Measurements from ENCODE around the gene IP6K1.
A peak's percentile ranks its signal among the peaks of the same experiment; 100 is the strongest.
"Not testable (repeated sequence)": the region's sequence is repeated elsewhere in the genome, so short reads cannot be mapped to it uniquely, and the experiment has no call there.

Gene IP6K1
- total RNA-seq, result 71.9 to 108 reads per million in 2 experiments

GRCh38 chr3:49786357-49787181, at the start of gene IP6K1:
Gene IP6K1, minus strand, starts transcription at chr3:49786542. Its CDS starts 38,502 bp downstream, at chr3:49748040.
- peak; percentile 100 for DNase-seq (ENCODE audit: low read depth)

- DNase-seq (ENCODE audit: low read depth), result no peak
Measured at GRCh38 chr3:49831341-49831740, 45.0 kb upstream of the IP6K1 start.

- DNase-seq (ENCODE audit: low read depth), result no peak
Measured at GRCh38 chr3:49826016-49826415, 39.7 kb upstream of the IP6K1 start.

GRCh38 chr3:49823131-49823530, 36.8 kb upstream of the IP6K1 start:
- not testable (repeated sequence) for DNase-seq (ENCODE audit: low read depth)

- no peak for DNase-seq (ENCODE audit: low read depth)
Measured at GRCh38 chr3:49813497-49814174, 27.3 kb upstream of the IP6K1 start, which contains the start of gene UBA7. Gene UBA7, minus strand, starts transcription at chr3:49813953. Its CDS starts 166 bp downstream, at chr3:49813787.

- no peak for DNase-seq (ENCODE audit: low read depth)
Measured at GRCh38 chr3:49812916-49813496, 26.7 kb upstream of the IP6K1 start.

- no peak for DNase-seq (ENCODE audit: low read depth)
Measured at GRCh38 chr3:49807431-49808114, 21.2 kb upstream of the IP6K1 start.

- DNase-seq (ENCODE audit: low read depth), result no peak
Measured at GRCh38 chr3:49806850-49807249, 20.5 kb upstream of the IP6K1 start.

- no peak for DNase-seq (ENCODE audit: low read depth)
Measured at GRCh38 chr3:49805897-49806701, 19.8 kb upstream of the IP6K1 start.

GRCh38 chr3:49805367-49805782, 19.0 kb upstream of the IP6K1 start:
- no peak for DNase-seq (ENCODE audit: low read depth)

GRCh38 chr3:49804141-49805041, 18.0 kb upstream of the IP6K1 start:
- DNase-seq (ENCODE audit: low read depth), result no peak

GRCh38 chr3:49803465-49804140, 17.3 kb upstream of the IP6K1 start:
- peak; percentile 38 for DNase-seq (ENCODE audit: low read depth)

- peak; percentile 82 for DNase-seq (ENCODE audit: low read depth)
Measured at GRCh38 chr3:49802719-49803464, 16.6 kb upstream of the IP6K1 start, which contains the start of gene INKA1. Gene INKA1, plus strand, starts transcription at chr3:49803261. Its CDS starts 132 bp downstream, at chr3:49803393.

GRCh38 chr3:49801160-49801559, 14.8 kb upstream of the IP6K1 start:
- DNase-seq (ENCODE audit: low read depth), result no peak

- DNase-seq (ENCODE audit: low read depth), result no peak
Measured at GRCh38 chr3:49799761-49800160, 13.4 kb upstream of the IP6K1 start, which contains the start of gene CDHR4. Gene CDHR4, minus strand, starts transcription at chr3:49799873. Its CDS starts 61 bp downstream, at chr3:49799812.

- no peak for DNase-seq (ENCODE audit: low read depth)
Measured at GRCh38 chr3:49799105-49799504, 12.8 kb upstream of the IP6K1 start.

GRCh38 chr3:49794926-49795905, 8.9 kb upstream of the IP6K1 start:
- no peak for DNase-seq (ENCODE audit: low read depth)
